SK-N-SH treated with all-trans-retinoic acid at 6 μM for 48 hours (cell line): ENCODE measurements around the gene AKR1B15.

ENCODE experiments used
- ESRRG ChIP-seq: fragments of 250-450 bp; sonication (Bioruptor Pico); IDR thresholded peaks from 2 replicates; pipeline ENCODE4 v1.6.1; 2021; ENCODE audit warnings: mild to moderate bottlenecking
- ISL1 ChIP-seq: fragments of 250-450 bp; sonication (Bioruptor Pico); IDR thresholded peaks from 2 replicates; pipeline ENCODE4 v2.1.2; 2022; ENCODE audit warnings: mild to moderate bottlenecking, moderate library complexity
- TOX ChIP-seq: fragments of 250-450 bp; sonication (Bioruptor Pico); IDR thresholded peaks from 2 replicates; pipeline ENCODE4 v1.8.0; 2021; ENCODE audit warnings: mild to moderate bottlenecking, moderate library complexity, borderline replicate concordance
- TF ChIP-seq, protein P1 (sequence below): fragments of 250-450 bp; sonication (Bioruptor Pico); IDR thresholded peaks from 2 replicates; pipeline ENCODE4 v1.8.0; 2020; ENCODE audit warnings: mild to moderate bottlenecking, moderate library complexity, borderline replicate concordance

- TF ChIP-seq ESRRG (CRISPR knock-in tag) (no peak), TOX (CRISPR knock-in tag) (no peak), ISL1 (CRISPR knock-in tag) (peak; percentile 16; the same call in 1 of the 2 replicates)
- TF ChIP-seq, protein P1, sequence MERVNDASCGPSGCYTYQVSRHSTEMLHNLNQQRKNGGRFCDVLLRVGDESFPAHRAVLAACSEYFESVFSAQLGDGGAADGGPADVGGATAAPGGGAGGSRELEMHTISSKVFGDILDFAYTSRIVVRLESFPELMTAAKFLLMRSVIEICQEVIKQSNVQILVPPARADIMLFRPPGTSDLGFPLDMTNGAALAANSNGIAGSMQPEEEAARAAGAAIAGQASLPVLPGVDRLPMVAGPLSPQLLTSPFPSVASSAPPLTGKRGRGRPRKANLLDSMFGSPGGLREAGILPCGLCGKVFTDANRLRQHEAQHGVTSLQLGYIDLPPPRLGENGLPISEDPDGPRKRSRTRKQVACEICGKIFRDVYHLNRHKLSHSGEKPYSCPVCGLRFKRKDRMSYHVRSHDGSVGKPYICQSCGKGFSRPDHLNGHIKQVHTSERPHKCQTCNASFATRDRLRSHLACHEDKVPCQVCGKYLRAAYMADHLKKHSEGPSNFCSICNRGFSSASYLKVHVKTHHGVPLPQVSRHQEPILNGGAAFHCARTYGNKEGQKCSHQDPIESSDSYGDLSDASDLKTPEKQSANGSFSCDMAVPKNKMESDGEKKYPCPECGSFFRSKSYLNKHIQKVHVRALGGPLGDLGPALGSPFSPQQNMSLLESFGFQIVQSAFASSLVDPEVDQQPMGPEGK (CRISPR knock-in tag), result no peak
Measured at GRCh38 chr7:134515569-134516468, 33.1 kb upstream of the AKR1B15 start.
